Endothelial cell of umbilical vein (primary cell): ENCODE measurements around the gene SCN1B. TPM values are rescaled to one million over a fixed set of nuclear protein-coding genes. Genes with fewer than 3 reads are reported as not detected.

Source experiments
- BruUV-seq: library from RNA; stranded (reverse); fragments of 400-500 nt; replicated peaks from 2 replicates; lab custom pipeline; 2021; lab: Mats Ljungman, UMichigan
- CTCF ChIA-PET: fragments of 300-600, 350-600 bp; sonication (Branson Sonifier 250); formaldehyde crosslinking; loops from one replicate; lab custom pipeline; 2021; ENCODE audit warnings: antibody characterized with exemption, inconsistent platforms; lab: Charles Lee
- POLR2A ChIA-PET: fragments of 300-600, 350-600 bp; sonication (Branson Sonifier 250); formaldehyde crosslinking; loops from one replicate; lab custom pipeline; 2021; ENCODE audit warnings: antibody characterized with exemption, inconsistent platforms; lab: Charles Lee
- DNase-seq: peaks from one replicate; pipeline ENCODE4 v3.0.0-alpha.2; 2011; ENCODE audit warnings: low read depth, low spot score
- FAIRE-seq: peaks from 2 replicates; lab custom pipeline; 2011; peaks lifted over from hg19 to GRCh38; lab: Jason Lieb, UNC
- H2AFZ ChIP-seq: 2 replicates; pipeline ENCODE4 v1.6.0; 2012; ENCODE audit warnings: low read depth, low read length, control low read depth, inconsistent platforms
- H3K27ac ChIP-seq: 2 replicates; pipeline ENCODE4 v1.5.1; 2011; ENCODE audit warnings: low read depth, mild to moderate bottlenecking, control low read depth, low read length, moderate library complexity; ENCODE audit not compliant: insufficient read depth
- H3K27me3 ChIP-seq, 2 experiments: 2 replicates each; pipeline versions ENCODE4 v1.6.0 to v1.6.1; 2011; ENCODE audit warnings: low read length in 2 of 2, mixed read lengths in 1 of 2; ENCODE audit not compliant: control insufficient read depth in 2 of 2, insufficient read depth in 2 of 2
- H3K36me3 ChIP-seq, 2 experiments: 2 replicates in 1 of 2; 3 replicates in 1 of 2; pipeline ENCODE4 v1.5.1; 2011; ENCODE audit warnings: low read length in 2 of 2, mild to moderate bottlenecking in 1 of 2, moderate library complexity in 1 of 2; ENCODE audit not compliant: control insufficient read depth in 2 of 2, insufficient read depth in 2 of 2; ENCODE audit errors: extremely low read depth in 1 of 2
- H3K4me1 ChIP-seq: 3 replicates; pipeline ENCODE4 v1.5.1; 2011; ENCODE audit warnings: mild to moderate bottlenecking, low read length; ENCODE audit not compliant: control insufficient read depth, insufficient read depth; ENCODE audit errors: extremely low read depth
- H3K4me2 ChIP-seq: 2 replicates; pipeline ENCODE4 v1.6.1; 2011; ENCODE audit warnings: low read length, control low read depth, mixed read lengths; ENCODE audit not compliant: insufficient read depth
- H3K4me3 ChIP-seq, 3 experiments: fragments of 200-600 bp in 1 of 3; sonication (generic), shearing (Covaris generic) in 1 of 3; replicated peaks in 1 of 3; 2 replicates each; pipeline ENCODE4 v1.5.1; 2011 to 2016; ENCODE audit warnings: control low read depth in 3 of 3, low read length in 3 of 3, mild to moderate bottlenecking in 2 of 3, inconsistent platforms in 1 of 3, low read depth in 1 of 3, moderate library complexity in 1 of 3; ENCODE audit not compliant: insufficient read depth in 1 of 3
- H3K79me2 ChIP-seq: 2 replicates; pipeline ENCODE4 v1.6.0; 2012; ENCODE audit warnings: low read length, inconsistent platforms; ENCODE audit not compliant: control insufficient read depth, insufficient read depth
- H3K9ac ChIP-seq: replicated peaks from 2 replicates; pipeline ENCODE3; 2011; ENCODE audit warnings: low read length, control low read depth; ENCODE audit not compliant: insufficient read depth; ENCODE audit errors: extremely low read depth
- H3K9me1 ChIP-seq: replicated peaks from 3 replicates; pipeline ENCODE4 v1.6.0; 2011; ENCODE audit warnings: mild to moderate bottlenecking, low read length; ENCODE audit not compliant: control insufficient read depth, insufficient read depth; ENCODE audit errors: extremely low read depth
- H3K9me3 ChIP-seq: replicated peaks from 2 replicates; pipeline ENCODE4 v1.5.1; 2012; ENCODE audit warnings: low read length, inconsistent platforms; ENCODE audit not compliant: control insufficient read depth, insufficient read depth
- H4K20me1 ChIP-seq: replicated peaks from 2 replicates; pipeline ENCODE3; 2011; ENCODE audit warnings: mild to moderate bottlenecking, low read length; ENCODE audit not compliant: control insufficient read depth, insufficient read depth; ENCODE audit errors: extremely low read depth
- EZH2 ChIP-seq: IDR thresholded peaks from 2 replicates; pipeline ENCODE4 v1.6.1; 2012; ENCODE audit warnings: borderline replicate concordance, low read depth, mild to moderate bottlenecking, moderate library complexity, low read length, inconsistent platforms; ENCODE audit not compliant: severe bottlenecking
- FOS ChIP-seq: IDR thresholded peaks from 2 replicates; pipeline ENCODE4 v1.6.1; 2011; ENCODE audit warnings: mild to moderate bottlenecking, low read length, moderate library complexity, borderline replicate concordance; ENCODE audit not compliant: insufficient read depth
- GATA2 ChIP-seq: IDR thresholded peaks from 2 replicates; pipeline ENCODE4 v1.7.0; 2011; ENCODE audit warnings: low read depth, mild to moderate bottlenecking, moderate library complexity, mixed read lengths, low read length; ENCODE audit not compliant: insufficient read length, insufficient read depth
- JUN ChIP-seq: IDR thresholded peaks from 2 replicates; pipeline ENCODE4 v1.6.1; 2011; ENCODE audit warnings: borderline replicate concordance, low read depth; ENCODE audit not compliant: insufficient read length, insufficient read depth
- MYC ChIP-seq: IDR thresholded peaks from one replicate; pipeline ENCODE4 v1.6.1; 2011; ENCODE audit warnings: mild to moderate bottlenecking, low read depth, low read length
- POLR2A ChIP-seq: IDR thresholded peaks from 2 replicates; pipeline ENCODE4 v1.6.1; 2012; ENCODE audit warnings: low read depth, mild to moderate bottlenecking, control low read depth, low read length
- POLR2AphosphoS5 ChIP-seq: IDR thresholded peaks from 2 replicates; pipeline ENCODE4 v1.6.1; 2012; ENCODE audit warnings: low read depth, mild to moderate bottlenecking, control low read depth, low read length, moderate library complexity; ENCODE audit not compliant: insufficient read depth
- dilution Hi-C: fragments of 300-500 bp; cut with MboI; formaldehyde crosslinking; loops from one replicate; pipeline ENCODE4 v1.15.0; 2019; ENCODE audit warnings: low sequenced_read_pairs; ENCODE audit not compliant: extremely low pct_ligation_motif_present
- intact Hi-C: fragments of 100-400 bp; cut with micrococcal nuclease; formaldehyde crosslinking; loops from one replicate; pipeline ENCODE4 v1.10.0; 2022
- polyA plus RNA-seq, 4 experiments: library from polyadenylated mRNA; depleted of rRNA in 3 of 4; stranded (reverse) in 3 of 4; unstranded in 1 of 4; fragments of >200 nt; gene quantifications; 2 replicates each; pipeline versions ENCODE4 v1.2.1 to v1.2.3, GENCODE V29; 2011 to 2012; ENCODE audit warnings: missing spikeins in 1 of 4
- total RNA-seq: library from RNA; stranded (reverse); gene quantifications from 2 replicates; pipeline ENCODE4 v1.2.3, GENCODE V29; 2021
- TF ChIP-seq, protein P1 (sequence below), 2 donors: IDR thresholded peaks; 1 replicate in 1 of 2; 2 replicates in 1 of 2; pipeline ENCODE4 v1.5.1; 2011; ENCODE audit warnings: low read length in 2 of 2, mild to moderate bottlenecking in 2 of 2, moderate library complexity in 2 of 2, control low read depth in 1 of 2, inconsistent platforms in 1 of 2, low read depth in 1 of 2; ENCODE audit not compliant: insufficient read depth in 1 of 2; ENCODE audit errors: extremely low read depth in 1 of 2
- TF ChIP-seq, protein P2 (sequence below): IDR thresholded peaks from 2 replicates; pipeline ENCODE4 v1.6.1; 2011; ENCODE audit not compliant: insufficient read depth, insufficient read length

SCN1B gene
- total and polyA plus RNA-seq, 2 donors (not counting 3 experiments of a cell fraction or from before 2014, with no cell fraction given) = 11.2 to 14.2 TPM

DNA sequence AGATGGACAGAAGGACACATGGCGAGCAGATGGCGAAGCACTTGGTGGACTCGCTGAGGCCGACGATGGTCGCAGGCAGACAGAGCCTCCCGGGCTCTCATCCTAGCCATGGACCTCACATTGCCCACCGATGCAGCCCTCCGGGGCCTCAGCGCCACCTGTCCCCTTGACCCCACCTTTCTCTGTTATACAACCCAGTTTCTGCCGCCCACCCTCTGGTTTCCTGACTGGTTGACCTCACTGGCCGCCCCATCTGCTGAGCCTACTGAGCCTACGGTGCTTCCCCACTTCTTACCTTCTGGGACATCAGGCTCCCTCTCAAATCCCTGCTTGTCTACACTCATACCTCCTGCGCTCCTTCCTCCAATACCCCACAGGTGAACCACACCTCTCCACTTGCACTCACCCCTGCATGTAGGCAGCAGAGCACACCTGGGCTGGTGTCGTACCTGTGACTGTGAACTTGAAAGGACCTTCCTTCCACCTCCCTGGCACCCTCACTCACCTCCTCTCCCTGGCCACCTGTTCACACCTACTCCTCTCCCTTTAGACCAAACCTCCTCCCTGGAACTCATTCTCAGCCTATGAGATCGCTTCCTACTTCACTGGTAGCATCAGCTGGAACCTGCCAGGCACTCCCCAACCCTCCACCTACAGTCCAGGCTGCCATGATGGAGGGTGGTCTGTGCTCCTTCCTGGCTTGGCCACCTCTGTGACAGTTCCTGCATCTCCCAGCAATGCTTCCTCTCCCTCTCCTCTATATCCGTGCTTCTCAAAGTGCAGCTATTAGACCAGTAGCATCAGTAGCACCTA lies 47.3 kb downstream of the SCN1B start:
- FAIRE-seq = no peak

More for the DNA sequence above, 47.3 kb downstream of the SCN1B start:
- ChIA-PET POLR2A (no interaction called here), CTCF (interaction anchor here (1.4 kb wide), 1 partner anchor 11 kb away, joined by 6 read pairs; no protein-coding TSS in a partner anchor)
- dilution Hi-C loops (no loop called here), intact Hi-C loops (no loop called here)
- no peaks in the 10 kb centered on the region for H3K36me3 ChIP-seq
- no TSS peak for BruUV-seq
- H3K4me3 ChIP-seq = no peak overlapping the region
- DNase-seq = no peak
- TF ChIP-seq, protein P1, sequence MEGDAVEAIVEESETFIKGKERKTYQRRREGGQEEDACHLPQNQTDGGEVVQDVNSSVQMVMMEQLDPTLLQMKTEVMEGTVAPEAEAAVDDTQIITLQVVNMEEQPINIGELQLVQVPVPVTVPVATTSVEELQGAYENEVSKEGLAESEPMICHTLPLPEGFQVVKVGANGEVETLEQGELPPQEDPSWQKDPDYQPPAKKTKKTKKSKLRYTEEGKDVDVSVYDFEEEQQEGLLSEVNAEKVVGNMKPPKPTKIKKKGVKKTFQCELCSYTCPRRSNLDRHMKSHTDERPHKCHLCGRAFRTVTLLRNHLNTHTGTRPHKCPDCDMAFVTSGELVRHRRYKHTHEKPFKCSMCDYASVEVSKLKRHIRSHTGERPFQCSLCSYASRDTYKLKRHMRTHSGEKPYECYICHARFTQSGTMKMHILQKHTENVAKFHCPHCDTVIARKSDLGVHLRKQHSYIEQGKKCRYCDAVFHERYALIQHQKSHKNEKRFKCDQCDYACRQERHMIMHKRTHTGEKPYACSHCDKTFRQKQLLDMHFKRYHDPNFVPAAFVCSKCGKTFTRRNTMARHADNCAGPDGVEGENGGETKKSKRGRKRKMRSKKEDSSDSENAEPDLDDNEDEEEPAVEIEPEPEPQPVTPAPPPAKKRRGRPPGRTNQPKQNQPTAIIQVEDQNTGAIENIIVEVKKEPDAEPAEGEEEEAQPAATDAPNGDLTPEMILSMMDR (IDR thresholded peaks at IDR 0.05; ENCODE audit: extremely low read depth in 1 of 2, insufficient read depth in 1 of 2, low read depth in 1 of 2, low read length in 2 of 2) = no peak
- no peak for TF ChIP-seq MYC
- TF ChIP-seq FOS = no peak
- TF ChIP-seq POLR2A = no peak
- TF ChIP-seq GATA2 = no peak
- TF ChIP-seq EZH2 = no peak
- no peak for TF ChIP-seq POLR2AphosphoS5
- TF ChIP-seq JUN = no peak
- TF ChIP-seq, protein P2, sequence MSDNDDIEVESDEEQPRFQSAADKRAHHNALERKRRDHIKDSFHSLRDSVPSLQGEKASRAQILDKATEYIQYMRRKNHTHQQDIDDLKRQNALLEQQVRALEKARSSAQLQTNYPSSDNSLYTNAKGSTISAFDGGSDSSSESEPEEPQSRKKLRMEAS = no peak
- H3K9me1 ChIP-seq = no peaks in the 10 kb centered on the region
- H3K27ac ChIP-seq = no peak overlapping the region
- no peaks in the 10 kb centered on the region for H3K4me1 ChIP-seq
- H3K9ac ChIP-seq = no peak overlapping the region
- H3K27me3 ChIP-seq = no peaks in the 10 kb centered on the region
- no peak overlapping the region for H3K4me2 ChIP-seq
- no peaks in the 10 kb centered on the region for H3K79me2 ChIP-seq
- no peaks in the 10 kb centered on the region for H3K9me3 ChIP-seq
- no peak overlapping the region for H2AFZ ChIP-seq
- H4K20me1 ChIP-seq = no peaks in the 10 kb centered on the region
